Occipital lobe (tissue), 2 donors: Measurements from ENCODE around the gene EFNA2. TPM values are rescaled to one million over a fixed set of nuclear protein-coding genes. Genes with fewer than 3 reads are reported as not detected.
"Not testable (repeated sequence)": the region's sequence is repeated elsewhere in the genome, so short reads cannot be mapped to it uniquely, and the experiment has no call there.

Experiments used
- DNase-seq: peaks from one replicate; lab custom pipeline; 2025; lab: John Stamatoyannopoulos, UW
- total RNA-seq: library from RNA; depleted of rRNA; stranded (reverse); fragments of >200 nt; gene quantifications from one replicate; pipeline ENCODE4 v1.2.3, GENCODE V29; 2014

The EFNA2 gene
- 8.1 TPM for total RNA-seq

- DNase-seq: no peak
Observed at GRCh38 chr19:1285737-1286360, at the start of gene EFNA2. Gene EFNA2, plus strand, starts transcription at chr19:1285873. Its CDS starts 296 bp downstream, at chr19:1286169.

GRCh38 chr19:1236576-1236975, 49.1 kb upstream of the EFNA2 start:
- no peak for DNase-seq

- DNase-seq: no peak
Observed at GRCh38 chr19:1237027-1237659, 48.5 kb upstream of the EFNA2 start.

GRCh38 chr19:1237754-1238368, 47.8 kb upstream of the EFNA2 start, which contains the start of gene CBARP:
Gene CBARP, minus strand, starts transcription at chr19:1238005. Its CDS starts 1,905 bp downstream, at chr19:1236100.
- no peak for DNase-seq

- no peak for DNase-seq
Observed at GRCh38 chr19:1238369-1239303, 47.0 kb upstream of the EFNA2 start.

- no peak for DNase-seq
Observed at GRCh38 chr19:1239420-1239795, 46.3 kb upstream of the EFNA2 start.

- peak; percentile 75 for DNase-seq
Observed at GRCh38 chr19:1239796-1240737, 45.6 kb upstream of the EFNA2 start.

GRCh38 chr19:1240925-1241324, 44.7 kb upstream of the EFNA2 start:
- DNase-seq: no peak

GRCh38 chr19:1241417-1242095, 44.1 kb upstream of the EFNA2 start, which contains the start of gene ATP5F1D:
Gene ATP5F1D, plus strand, starts transcription at chr19:1241751. Its CDS starts 100 bp downstream, at chr19:1241851.
- DNase-seq: peak; percentile 90

GRCh38 chr19:1243768-1244692, 41.6 kb upstream of the EFNA2 start:
- peak; percentile 71 for DNase-seq

GRCh38 chr19:1244693-1245451, 40.8 kb upstream of the EFNA2 start:
- no peak for DNase-seq

- DNase-seq: no peak
Observed at GRCh38 chr19:1245494-1246264, 40.0 kb upstream of the EFNA2 start.

GRCh38 chr19:1246265-1247087, 39.2 kb upstream of the EFNA2 start:
- DNase-seq: not testable (repeated sequence)

- DNase-seq: no peak
Observed at GRCh38 chr19:1247748-1248138, 37.9 kb upstream of the EFNA2 start.

- no peak for DNase-seq
Observed at GRCh38 chr19:1248139-1248785, 37.4 kb upstream of the EFNA2 start, which contains the start of gene MIDN. Gene MIDN, plus strand, starts transcription at chr19:1248583. Its CDS starts 1,714 bp downstream, at chr19:1250297.
